Smooth muscle cell (in vitro differentiated cells): Measurements from ENCODE around the gene NNMT. TPM values are rescaled to one million over a fixed set of nuclear protein-coding genes. Genes with fewer than 3 reads are reported as not detected.

ENCODE experiments used
- DNase-seq: peaks from one replicate; lab custom pipeline; 2025; ENCODE audit not compliant: unreplicated experiment; lab: John Stamatoyannopoulos, UW
- H2AFZ ChIP-seq: fragments of 200-600 bp; sonication (generic); 2 replicates; pipeline ENCODE4 v1.6.0; 2016; ENCODE audit warnings: antibody characterized with exemption, low read depth, mild to moderate bottlenecking
- H3F3A ChIP-seq: fragments of 200-600 bp; sonication (generic); 2 replicates; pipeline ENCODE4 v1.6.0; 2017; ENCODE audit warnings: antibody characterized with exemption, low read depth
- H3K27ac ChIP-seq: fragments of 200-600 bp; sonication (generic); 2 replicates; pipeline ENCODE4 v1.5.1; 2016; ENCODE audit warnings: low read depth, mild to moderate bottlenecking
- H3K27me3 ChIP-seq: fragments of 200-600 bp; sonication (generic); 2 replicates; pipeline ENCODE4 v1.6.1; 2016; ENCODE audit warnings: low read depth, mild to moderate bottlenecking
- H3K36me3 ChIP-seq: fragments of 200-600 bp; sonication (generic); 2 replicates; pipeline ENCODE4 v1.5.1; 2016; ENCODE audit warnings: low read depth
- H3K4me1 ChIP-seq: fragments of 200-600 bp; sonication (generic); 2 replicates; pipeline ENCODE4 v1.5.1; 2016; ENCODE audit warnings: low read depth
- H3K4me2 ChIP-seq: fragments of 200-600 bp; sonication (generic); 2 replicates; pipeline ENCODE4 v1.6.0; 2016; ENCODE audit warnings: mild to moderate bottlenecking
- H3K4me3 ChIP-seq: fragments of 200-600 bp; sonication (generic); 2 replicates; pipeline ENCODE4 v1.5.1; 2016; ENCODE audit warnings: mild to moderate bottlenecking
- H3K79me2 ChIP-seq: fragments of 200-600 bp; sonication (generic); 2 replicates; pipeline ENCODE4 v1.6.0; 2016; ENCODE audit warnings: low read depth, mild to moderate bottlenecking
- H3K9ac ChIP-seq: fragments of 200-600 bp; sonication (generic); 2 replicates; pipeline ENCODE4 v1.6.0; 2016; ENCODE audit warnings: low read depth
- H3K9me3 ChIP-seq: fragments of 200-600 bp; sonication (generic); replicated peaks from 2 replicates; pipeline ENCODE4 v1.5.1; 2016; ENCODE audit warnings: low read depth
- H4K20me1 ChIP-seq: fragments of 200-600 bp; sonication (generic); 2 replicates; pipeline ENCODE4 v1.6.0; 2016; ENCODE audit warnings: low read depth
- WGBS: methylation state at CpG from one replicate; pipeline ENCODE4 v1.1.7; 2016; ENCODE audit warnings: low lambda C conversion rate; 5-methylcytosine and 5-hydroxymethylcytosine counted together
- polyA plus RNA-seq: library from polyadenylated mRNA; unstranded; fragments of >200 nt; fragmentation: Nextera tagmentation; extraction: Ambion mirVana; gene quantifications from 2 replicates; pipeline ENCODE4 v1.2.1, GENCODE V29; 2016
- total RNA-seq: library from RNA; depleted of rRNA; stranded (reverse); fragments of >200 nt; gene quantifications from 2 replicates; pipeline ENCODE4 v1.2.3, GENCODE V29; 2014
- TF ChIP-seq, protein P1 (sequence below): fragments of 200-600 bp; sonication (generic); IDR thresholded peaks from 2 replicates; pipeline ENCODE4 v1.5.1; 2017; ENCODE audit warnings: borderline replicate concordance, mild to moderate bottlenecking, antibody characterized with exemption; ENCODE audit not compliant: insufficient read depth, poor library complexity, severe bottlenecking

NNMT gene
- total and polyA plus RNA-seq, 2 experiments from 2014 or later: 397 to 814 TPM

DNA sequence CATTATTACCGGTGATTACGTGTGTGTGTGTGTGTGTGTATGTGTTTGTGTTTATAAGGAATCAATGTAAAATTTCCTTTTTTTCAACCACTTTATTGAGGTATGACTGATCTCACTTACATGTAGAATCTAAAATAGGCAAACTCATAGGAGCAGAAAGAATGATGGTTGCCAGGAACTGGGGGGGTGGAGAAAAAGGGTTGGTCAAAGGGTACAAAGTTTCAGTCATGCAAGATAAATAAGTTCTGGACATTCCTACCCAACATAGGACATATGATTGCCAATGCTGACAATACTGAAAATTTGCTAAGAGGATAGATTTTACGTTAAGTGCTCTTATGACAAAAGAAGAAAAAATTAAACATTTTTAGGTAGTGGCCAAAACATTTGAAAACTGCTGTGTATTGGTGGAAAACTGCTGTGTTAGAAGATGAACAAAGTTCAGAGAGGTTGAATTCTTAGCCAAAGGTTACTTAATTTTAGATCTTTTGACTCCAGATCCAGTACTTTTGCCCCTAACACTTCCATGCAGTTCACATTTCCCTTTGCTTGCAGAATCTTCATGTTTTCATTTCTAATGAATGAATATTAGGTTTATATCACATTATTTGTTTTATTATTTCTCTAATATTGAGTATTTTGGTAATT is 49.5 kb downstream of the NNMT start:
- Histone ChIP-seq H3K27ac (no peak overlapping the region), H3K36me3 (no peaks in the 10 kb centered on the region)
- WGBS: 85% methylated on average over 3 of the region's 3 CpGs

DNA sequence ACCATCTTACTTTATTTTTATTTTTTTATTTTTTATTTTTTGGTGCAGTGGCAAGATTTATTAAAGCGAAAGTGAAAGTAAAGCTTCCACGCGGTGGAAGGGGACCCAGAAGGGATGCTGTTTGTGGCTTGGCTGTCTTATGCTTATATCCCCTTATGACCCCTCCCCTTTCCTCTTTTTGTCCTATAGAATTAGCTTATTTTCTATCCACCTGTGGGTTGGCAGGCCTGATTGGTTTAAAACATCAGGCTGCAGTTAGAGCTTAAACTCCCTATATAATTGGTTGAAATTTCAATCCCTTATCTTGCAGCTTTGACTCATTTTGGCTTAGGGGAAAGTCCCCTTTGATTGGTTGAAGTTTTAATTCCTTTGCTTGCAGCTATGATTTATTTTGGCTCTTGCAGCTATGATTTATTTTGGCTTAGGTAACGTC is 50.5 kb downstream of the NNMT start:
- 95% methylated on average over 4 of the region's 4 CpGs for WGBS
- Histone ChIP-seq H3K4me2 (no peak overlapping the region), H3K36me3 (no peaks in the 10 kb centered on the region), H3K9me3 (no peaks in the 10 kb centered on the region), H3K27ac (no peak overlapping the region), H3K4me3 (no peak overlapping the region), H3K4me1 (no peaks in the 10 kb centered on the region), H2AFZ (no peak overlapping the region), H3K79me2 (no peaks in the 10 kb centered on the region), H4K20me1 (no peaks in the 10 kb centered on the region), H3F3A (no peaks in the 10 kb centered on the region), H3K9ac (no peak overlapping the region), H3K27me3 (no peaks in the 10 kb centered on the region)
- TF ChIP-seq, protein P1, sequence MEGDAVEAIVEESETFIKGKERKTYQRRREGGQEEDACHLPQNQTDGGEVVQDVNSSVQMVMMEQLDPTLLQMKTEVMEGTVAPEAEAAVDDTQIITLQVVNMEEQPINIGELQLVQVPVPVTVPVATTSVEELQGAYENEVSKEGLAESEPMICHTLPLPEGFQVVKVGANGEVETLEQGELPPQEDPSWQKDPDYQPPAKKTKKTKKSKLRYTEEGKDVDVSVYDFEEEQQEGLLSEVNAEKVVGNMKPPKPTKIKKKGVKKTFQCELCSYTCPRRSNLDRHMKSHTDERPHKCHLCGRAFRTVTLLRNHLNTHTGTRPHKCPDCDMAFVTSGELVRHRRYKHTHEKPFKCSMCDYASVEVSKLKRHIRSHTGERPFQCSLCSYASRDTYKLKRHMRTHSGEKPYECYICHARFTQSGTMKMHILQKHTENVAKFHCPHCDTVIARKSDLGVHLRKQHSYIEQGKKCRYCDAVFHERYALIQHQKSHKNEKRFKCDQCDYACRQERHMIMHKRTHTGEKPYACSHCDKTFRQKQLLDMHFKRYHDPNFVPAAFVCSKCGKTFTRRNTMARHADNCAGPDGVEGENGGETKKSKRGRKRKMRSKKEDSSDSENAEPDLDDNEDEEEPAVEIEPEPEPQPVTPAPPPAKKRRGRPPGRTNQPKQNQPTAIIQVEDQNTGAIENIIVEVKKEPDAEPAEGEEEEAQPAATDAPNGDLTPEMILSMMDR: no peak
- no peak for DNase-seq

More for the DNA sequence above, 49.5 kb downstream of the NNMT start:
- Histone ChIP-seq H3K9ac (no peak overlapping the region), H3K4me2 (no peak overlapping the region), H4K20me1 (no peaks in the 10 kb centered on the region), H3K27me3 (no peaks in the 10 kb centered on the region), H3F3A (no peaks in the 10 kb centered on the region), H3K79me2 (no peaks in the 10 kb centered on the region), H3K4me1 (no peaks in the 10 kb centered on the region), H3K4me3 (no peak overlapping the region), H3K9me3 (no peaks in the 10 kb centered on the region), H2AFZ (no peak overlapping the region)
- no peak for DNase-seq
- TF ChIP-seq, protein P1: no peak

DNA sequence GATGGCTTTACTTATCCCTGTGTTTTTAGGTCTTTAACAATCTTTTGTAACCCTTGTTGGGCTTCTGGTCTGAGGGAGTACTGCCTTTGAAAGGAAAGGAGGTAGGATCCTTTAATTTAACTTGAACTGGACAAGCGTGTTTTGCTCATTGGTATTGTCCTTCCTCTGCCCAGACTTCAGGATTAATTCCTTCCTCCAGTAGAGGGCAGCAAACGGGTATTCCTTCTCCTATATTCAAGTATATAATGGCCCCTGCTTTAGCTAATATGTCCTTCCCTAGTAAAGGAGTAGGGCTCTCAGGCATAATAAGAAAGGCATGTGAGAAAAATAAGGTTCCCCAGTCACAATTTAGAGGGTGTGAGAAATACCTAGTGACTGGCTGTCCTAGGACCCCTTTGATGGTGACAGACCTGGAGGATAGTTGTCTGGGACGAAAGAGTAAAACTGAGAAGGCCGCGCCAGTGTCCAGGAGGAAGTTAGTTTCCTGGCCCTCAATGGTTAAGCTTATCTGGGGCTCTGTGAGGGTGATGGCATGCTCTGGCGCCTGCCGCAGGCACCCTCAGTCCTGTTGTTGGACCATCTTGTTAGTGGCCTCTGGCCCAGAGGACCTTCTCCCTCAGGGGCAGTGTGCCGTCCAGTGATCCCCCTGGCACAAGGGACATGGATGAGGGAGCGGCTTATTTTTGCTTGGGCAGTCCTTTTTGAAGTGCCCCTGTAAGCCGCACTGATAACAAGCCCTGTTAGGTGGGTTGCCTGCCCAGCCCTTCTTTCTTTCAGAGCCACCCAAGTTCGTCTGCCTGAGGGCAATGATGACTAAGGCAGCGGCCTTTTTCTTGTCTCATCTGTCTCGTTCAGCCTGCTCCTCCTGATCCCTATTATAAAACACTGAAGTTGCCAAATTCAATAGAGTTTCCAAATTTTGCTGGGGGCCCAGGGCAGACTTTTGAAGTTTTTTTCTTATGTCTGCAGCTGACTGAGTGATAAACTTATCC is 52.3 kb downstream of the NNMT start:
- Histone ChIP-seq H3K27me3 (no peaks in the 10 kb centered on the region), H2AFZ (peak overlapping the region; percentile 39), H3K4me2 (no peak overlapping the region)

More for the DNA sequence above, 52.3 kb downstream of the NNMT start:
- no peaks in the 10 kb centered on the region for H3K79me2 ChIP-seq
- no peaks in the 10 kb centered on the region for H4K20me1 ChIP-seq
- H3K9ac ChIP-seq: no peak overlapping the region
- H3K9me3 ChIP-seq: no peaks in the 10 kb centered on the region
- no peaks in the 10 kb centered on the region for H3F3A ChIP-seq
- no peak for DNase-seq
- WGBS: 57% methylated on average over 13 of the region's 13 CpGs
- no peaks in the 10 kb centered on the region for H3K4me1 ChIP-seq
- no peaks in the 10 kb centered on the region for H3K36me3 ChIP-seq
- H3K4me3 ChIP-seq: no peak overlapping the region
- TF ChIP-seq, protein P1: peak; percentile 57
- H3K27ac ChIP-seq: peak overlapping the region; percentile 55
